HG03565 (cell line): ENCODE results near the gene SDF2L1.

Experiments
- ATAC-seq: cut with Tn5 transposase; IDR thresholded peaks from one replicate; pipeline ENCODE4 v1.9.1; 2021; ENCODE audit warnings: mild to moderate bottlenecking, moderate library complexity; ENCODE audit not compliant: unreplicated experiment

Gene SDF2L1

DNA sequence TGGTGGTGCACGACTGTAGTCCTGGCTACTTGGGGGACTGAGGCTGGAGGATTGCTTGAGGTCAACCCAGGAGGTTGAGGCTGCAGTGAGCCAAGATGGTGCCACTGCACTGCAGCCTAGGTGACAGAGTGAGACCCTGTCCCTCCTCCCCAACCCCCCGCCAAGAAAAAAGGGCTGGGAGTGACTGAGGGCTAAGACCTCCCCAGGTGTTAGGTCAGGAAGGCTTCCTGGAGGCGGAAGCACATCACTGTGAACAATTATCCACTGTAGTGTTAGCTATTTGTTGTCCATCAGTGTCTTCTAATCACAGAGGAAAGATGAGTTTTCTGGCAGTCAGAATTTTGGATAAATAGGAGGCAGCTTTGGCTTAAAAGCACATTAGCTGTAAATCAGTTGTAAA lies 21.1 kb upstream of the SDF2L1 start:
- ATAC-seq = no peak

DNA sequence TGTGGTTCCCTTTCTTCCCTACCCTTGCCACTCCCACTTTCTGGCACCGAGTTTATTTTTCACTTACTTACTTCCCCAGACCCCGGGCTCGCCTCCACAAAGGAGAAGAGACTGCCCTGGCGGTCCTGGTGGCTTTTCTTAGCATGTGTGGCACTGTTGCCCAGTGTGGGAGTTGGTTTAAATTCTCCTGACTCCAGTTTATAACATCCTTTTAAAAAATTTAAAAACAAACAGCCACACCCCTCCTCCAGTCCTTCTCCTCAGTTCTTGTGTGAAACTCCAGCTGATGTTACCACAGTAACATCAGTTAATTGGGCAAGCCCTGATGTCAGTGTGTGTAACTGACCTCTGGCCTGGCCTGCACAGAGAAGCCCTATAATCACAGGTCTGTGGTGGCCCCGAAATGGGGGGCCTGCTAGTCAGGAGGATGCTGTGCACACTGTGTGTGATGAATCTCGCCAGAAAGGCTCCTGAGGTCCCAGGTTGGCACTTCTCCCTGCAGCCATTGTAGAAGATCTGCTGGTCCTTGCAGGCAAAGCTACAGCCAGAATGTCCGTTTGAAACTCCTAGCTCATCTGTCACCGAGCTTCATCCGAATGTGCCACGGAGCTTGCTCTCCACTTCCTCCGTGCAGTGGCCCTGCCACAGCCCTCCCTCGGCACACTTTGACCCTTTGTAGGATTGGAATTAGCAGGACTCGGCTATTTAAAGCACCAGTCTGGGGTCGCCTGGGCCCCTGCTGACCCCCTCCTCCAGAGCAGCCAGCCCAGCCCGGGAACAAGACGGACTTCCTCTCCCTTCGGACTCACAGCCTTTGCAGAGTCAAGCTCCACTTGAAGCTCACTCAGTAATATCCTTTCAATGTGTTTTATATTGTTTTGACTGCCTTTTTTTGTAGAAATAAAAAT lies 19.8 kb upstream of the SDF2L1 start:
- ATAC-seq = no peak

DNA sequence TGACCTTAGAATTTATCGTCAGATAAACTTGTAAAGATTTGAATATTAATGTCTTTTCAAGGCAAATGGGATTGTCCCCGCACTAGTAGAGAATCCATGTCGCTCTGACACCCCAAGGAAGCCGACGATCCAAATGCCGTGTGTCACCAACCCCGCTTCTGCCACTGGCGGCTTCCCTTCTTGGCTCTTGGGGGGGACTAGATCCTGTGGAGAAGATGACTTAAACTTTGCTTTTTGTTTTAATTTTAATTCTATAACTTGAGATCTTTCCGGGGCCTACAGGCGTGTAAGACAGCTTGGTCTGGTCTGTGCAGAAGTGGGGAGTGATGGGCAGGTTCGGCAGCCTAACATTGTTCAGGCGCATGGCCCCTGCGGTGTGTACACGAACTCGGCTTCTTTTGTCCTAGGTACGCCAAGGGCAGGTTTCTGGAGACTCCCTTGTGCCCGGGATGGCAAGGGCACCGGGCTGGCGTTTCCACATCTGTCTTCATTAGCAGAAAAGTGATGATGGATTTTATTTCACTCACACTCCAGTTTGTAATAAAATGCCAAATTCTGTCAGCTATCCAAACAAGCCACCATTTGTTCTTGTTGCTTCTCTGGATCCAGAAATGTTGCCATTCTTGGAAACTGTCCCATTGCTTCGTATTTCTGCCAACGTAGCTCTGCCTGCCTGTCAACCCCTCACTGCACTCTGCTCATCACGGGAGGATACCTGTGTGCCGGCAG lies 19.0 kb upstream of the SDF2L1 start:
- no peak for ATAC-seq

DNA sequence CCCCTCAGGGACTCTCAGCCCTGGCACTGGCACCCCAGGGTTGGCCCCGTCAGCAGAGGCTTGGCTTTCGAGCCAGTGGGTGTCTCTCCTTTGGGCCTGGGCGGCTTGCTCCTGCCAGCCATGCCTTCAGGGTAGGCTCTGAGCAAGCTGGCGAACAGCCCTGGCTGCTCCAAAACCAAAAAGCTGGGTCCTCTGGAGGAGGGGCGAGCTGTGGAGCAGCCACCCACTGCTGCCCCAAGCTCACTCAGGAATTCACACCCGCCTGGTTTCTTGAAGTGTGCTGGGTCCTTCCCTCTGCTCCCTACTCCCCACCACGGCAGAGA lies 18.5 kb upstream of the SDF2L1 start:
- ATAC-seq = no peak

DNA sequence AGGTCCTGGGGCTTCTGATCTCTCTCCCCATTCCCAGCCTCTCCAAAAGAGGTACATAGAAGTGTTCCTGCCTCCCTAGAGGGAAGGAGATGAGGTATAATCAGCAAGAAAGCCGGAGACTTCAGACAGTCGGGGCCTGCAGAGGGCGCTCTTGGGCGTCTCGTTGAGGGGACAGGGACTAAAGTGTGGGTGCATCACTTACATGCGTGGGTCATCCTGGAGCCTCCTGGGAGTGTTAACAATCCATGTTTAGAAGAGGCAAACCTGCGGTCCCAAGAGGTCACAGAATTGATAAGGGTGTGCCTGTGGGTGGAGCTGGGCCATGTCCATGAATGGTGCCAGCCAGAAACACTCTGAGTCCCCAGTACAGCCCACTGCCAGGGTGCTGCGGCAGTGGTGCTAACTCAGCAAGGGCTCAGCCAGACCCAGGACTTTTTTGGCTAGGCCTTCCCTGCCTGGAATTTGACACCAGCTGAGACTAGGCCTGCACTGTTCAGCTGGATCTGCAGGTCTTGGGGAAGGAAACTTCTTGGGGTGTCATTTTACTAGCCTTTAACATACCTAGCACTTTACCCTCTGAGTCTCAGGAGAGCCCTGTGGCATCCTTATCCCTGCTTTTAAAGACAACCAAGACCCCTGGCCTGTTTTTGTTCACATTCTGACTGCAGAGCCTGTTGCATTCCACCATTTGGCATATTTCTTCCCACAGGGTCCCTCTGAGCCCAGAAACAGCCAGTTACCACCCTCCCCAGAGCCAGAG lies 17.8 kb upstream of the SDF2L1 start:
- no peak for ATAC-seq

DNA sequence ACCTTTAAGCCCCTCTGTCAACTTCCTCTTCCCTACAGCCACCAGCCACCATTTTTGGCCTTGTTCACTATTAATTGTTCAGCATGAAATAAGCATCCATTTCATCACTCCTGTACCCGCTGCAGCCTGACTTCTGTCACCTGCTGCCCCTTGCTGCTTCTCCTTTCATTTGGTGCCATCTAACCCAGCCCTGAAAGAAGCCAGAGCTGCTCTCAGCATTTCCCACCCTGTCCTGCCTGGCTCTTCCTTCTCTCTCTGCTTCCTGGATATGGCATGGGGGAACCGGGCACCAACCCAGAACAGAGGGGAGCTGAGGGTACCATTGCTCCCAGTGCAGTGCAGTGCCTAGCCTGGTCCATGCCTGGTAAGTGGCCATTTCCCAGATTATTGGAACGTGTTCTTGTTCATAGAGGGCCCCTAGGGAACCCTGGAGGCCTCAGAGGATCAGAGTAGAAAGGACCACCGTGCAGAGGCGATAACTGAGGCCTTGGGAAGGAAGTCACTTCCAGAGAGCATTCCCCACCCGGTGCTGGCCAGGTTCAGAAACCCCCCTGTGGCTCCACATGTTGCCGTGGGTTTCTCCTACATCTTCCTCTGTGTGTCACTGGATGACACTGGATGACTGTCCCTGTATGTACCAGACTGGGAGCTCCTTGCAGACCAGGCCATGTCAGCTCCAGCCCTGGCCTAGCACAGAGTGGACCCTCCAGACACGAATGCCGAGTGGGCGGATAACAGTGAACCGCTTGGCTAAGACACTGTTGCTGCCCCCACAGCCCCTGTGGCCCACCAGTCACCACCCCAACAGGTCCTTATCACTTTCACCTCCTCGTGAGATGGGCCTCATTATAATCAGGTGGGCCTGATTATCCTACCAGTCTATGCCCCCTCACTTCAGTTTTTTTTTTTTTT lies 17.0 kb upstream of the SDF2L1 start:
- ATAC-seq = no peak

DNA sequence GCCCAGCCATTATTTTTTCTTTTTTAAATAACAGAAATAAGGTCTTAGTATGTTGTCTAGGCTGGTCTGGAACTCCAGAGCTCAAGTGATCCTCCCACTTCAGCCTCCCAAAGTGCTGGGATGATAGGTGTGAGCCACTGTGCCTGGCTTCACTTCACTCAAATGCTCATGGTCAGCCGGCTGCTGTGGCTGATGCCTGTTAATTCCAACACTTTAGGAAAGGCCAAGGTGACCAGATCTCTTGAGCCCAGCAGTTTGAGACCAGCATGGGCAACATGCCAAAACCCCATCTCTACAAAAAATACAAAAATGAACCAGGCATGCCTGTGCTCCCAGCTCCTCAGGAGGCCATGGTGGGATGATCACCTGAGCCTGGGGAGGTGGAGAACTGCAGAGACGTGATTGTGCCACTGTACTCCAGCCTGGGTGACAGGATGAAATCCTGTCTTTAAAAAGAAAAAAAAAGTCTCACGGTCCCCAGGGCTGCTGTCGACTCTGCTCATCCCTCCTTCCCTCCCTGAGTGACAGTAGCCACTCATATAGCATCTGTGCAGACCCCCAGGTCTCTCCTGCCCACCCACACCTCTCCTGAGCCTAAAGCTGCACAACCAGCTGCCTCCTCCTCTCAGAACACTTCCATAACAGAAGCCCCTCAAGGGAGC lies 15.9 kb upstream of the SDF2L1 start:
- ATAC-seq = no peak

DNA sequence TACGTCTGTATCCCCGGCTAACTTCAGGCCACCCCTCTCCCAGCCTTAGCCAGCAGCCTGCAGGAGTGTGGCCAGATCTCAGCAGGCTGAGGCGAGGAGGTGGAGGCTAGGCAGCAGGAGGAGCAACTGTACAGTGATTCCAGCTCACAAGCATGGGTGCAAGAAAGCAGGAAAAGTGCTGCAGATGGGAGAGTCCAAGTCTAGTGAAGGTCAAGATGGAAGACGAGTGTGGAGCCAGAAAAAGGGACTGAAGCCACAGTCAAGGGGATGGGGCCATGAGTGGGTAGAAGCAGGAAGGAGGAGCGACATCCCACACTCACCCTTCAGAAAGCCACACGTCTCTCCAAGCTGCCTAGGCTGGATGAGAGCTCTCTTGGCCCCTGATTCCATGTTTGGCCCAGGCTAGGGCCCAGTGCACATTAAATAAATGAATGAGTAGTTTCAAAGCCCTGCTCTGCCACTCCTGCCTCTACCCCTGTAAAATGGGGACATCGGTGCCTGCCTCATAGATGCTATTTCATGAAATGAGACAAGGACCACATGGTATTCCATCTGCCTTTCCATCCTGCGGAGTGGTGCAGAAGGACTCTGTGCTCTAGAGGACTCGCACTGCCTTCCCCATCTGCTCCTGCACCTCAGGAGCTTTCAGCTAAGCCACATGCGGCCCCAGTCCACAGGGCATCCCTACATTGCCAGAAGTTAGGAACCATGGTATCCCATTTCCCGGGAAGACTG lies 15.2 kb upstream of the SDF2L1 start:
- ATAC-seq = no peak

DNA sequence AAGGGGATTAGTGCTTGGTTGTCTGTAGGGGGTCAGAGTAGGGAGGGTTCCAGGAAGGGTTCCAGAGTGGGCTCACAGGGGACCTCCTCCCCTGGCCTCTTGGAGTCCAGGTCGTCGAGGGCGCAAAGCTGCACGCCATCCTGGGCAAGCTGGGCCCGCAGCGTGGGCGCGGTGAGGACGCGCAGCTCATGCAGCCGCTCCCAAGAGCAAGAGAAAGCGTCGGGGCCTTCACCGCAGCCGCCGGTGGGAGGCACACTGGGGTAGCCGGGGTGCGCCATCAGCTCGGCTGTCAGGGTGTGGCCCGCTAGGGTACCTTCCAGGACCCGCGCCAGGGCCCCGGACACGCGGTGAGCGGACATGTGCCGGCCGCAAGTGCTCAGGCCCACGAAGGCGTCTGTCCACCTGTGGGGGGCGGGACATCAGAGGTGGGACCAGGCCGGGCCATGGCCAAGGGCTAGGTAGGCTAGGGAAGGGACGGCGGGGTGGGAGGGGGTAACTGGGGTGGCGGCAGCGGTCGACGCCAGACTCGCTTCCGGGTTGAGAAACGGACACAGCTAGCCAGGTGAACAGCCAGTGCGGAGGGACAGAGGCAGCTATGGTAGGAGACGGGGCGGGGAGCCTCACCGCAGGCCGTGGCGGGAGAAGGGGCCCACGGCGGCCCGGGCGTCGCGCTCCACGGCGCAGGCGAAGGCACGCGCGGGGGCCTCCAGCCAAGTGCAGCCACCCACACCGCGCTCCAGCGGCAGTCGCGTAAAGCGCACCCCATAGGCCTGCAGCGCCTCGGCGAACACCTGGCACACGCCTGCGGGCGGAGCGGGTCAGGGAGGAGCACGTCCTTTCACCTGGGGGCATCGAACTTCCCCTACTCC lies 13.5 kb upstream of the SDF2L1 start:
- peak; percentile 2 for ATAC-seq

DNA sequence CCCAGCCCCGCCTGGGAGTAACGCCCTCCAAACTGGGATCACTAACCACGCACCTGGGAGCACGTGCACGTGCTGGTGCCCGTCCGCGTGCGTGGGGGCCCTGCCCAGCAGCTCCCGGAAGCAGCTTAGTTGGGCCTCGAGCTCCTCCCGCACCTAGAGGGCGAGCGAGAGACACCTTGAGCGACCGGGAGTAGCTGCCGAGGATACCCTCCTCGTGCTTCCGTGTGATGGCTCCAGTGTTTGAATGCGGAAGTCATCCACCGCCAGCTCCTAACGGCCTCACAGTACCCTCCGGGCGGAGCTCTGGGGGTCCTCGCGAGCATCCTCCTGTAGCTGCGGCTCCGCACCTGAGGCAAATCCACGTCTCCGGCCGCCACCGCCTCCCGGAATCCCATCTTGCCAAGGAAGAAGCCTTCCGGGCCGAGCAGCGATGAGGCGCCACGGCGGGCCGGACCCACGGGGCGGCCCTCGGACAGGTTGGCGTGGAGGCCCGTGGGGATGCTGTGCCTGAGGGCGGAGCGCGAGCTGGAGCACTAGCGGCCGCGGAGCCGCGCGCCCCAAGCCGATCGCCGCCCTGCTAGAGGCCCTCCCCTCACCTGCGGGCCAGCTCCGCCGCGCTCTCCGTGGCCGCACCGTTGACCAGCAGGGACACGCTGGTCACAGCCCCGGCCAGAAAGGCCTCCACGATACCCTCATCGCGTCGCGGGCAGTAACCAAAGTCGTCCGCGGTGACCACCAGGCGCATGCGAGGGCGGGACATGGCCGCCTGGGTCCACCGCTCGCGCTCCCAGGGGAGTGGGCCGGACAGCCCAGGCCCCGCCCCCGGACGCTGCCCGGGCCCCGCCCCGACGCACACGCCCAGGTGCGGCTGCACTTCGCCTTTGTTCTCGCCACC lies 12.6 kb upstream of the SDF2L1 start, which contains the start of gene YDJC:
YDJC (minus strand) TSS at position 768 of the 895 bp plus-strand sequence; CDS start at position 760, 8 bp downstream.
- ATAC-seq = peak; percentile 72

DNA sequence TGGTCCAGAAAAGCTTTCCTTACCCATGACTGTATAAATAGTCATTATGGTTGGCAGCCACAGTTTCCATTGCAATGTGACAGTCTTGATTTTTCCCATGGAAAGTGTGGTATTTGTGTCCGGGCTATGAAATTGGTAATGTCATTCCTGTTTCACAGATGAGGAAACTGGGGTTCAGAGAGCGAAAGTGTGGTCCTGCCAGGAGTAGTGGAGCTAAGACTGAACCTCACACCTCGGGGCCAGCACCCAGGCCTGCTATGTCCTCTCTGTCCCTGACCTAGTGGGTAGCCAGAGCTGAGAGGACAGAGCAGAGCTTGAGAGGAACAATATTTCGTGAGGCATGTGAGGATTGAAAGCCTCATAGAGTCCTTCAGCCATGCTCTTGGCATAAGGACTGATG lies 11.1 kb upstream of the SDF2L1 start:
- ATAC-seq = no peak

DNA sequence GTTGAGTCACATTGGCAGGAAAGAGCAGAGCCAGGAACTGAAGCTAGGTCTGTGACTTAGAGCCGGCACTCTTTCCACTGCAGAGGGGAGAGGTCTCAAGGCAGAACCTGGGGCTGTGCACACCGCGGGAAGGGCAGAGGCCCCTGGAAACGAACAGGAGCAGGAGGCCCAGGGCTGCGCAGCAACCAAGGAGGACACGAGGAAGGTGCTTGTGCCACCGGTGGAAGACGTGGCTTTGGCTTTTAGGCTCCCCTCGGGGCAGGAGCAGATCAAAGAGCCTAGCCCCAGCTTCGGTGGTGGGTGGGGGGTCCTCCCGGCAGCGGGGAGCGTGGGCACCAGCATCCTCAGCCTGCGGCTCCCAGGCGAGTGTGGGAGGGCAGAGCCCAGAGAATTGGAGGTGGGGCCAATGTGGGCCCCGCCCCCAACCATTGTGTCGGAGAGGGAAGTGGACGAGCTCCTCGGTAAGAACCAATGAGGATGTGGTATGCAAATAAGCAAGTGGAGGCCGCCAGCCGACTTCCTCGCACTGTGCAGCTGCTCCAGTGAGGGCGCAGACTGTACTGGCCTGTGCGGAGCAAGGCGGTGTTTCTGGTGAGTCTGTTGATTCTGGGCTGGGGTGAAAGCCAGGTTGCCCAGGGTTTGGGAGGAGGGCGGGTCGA lies 9.7 kb upstream of the SDF2L1 start, which contains the start of gene CCDC116:
CCDC116 (plus strand) TSS at position 524 of the 659 bp plus-strand sequence. CDS start 422 bp downstream, outside the sequence.
- ATAC-seq = no peak

DNA sequence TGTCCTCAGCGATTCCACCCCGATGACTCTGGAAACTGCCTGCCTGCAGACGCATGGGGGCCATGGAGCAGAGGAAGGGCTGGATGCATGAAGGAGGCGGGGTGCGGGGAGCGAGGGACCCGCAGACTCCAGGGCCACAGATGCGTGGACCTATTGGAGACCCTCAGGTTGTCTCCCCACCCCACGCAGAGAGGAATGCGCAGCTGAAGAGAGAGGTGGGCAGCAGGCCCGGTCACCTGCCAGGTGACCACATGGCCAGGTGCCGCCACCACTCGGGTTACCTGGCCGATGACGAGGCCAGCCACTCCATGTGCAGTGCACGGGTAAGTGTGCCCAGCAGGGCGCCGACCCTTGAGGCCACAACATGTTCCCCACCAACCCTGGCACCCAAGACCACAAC lies 9.2 kb upstream of the SDF2L1 start:
- ATAC-seq = no peak

DNA sequence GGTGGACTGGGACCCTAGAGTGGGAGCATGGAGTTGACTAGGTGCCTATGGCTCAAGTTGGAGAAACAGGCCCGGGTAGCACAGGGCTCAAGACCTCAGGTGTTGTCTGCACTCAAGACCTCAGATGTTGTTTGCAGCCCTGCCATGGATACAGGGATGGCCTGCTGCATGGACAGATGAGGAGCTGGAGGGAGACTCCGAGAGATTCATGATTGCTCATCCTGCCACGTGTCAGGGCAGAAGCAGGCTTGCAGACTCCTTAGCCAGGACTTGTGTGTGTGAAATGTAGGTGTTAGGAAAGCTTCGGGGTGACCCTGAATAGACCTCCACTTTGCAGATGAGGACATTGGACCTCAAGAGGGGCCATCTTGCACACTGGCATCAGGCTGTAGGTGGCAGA lies 8.6 kb upstream of the SDF2L1 start:
- ATAC-seq = no peak

DNA sequence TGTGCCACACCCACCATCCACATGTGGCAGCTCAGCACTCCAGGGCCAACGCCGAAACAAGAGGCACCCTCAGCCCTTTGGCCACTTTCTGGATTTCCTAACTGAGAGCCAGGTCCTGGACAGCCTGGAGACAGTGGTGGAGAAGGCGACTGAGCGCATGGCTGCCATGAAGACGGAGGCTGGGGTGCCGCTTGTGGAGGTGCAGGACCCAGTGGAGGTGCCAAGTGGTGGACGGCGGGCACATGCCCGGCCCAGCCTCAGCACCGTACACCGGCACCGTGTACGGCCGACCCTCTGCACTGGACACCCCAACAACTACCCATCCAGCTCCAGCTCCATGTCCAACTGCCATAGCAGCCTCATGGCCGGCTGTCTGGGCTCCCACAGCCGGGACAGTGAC lies 8.0 kb upstream of the SDF2L1 start:
- ATAC-seq = no peak

DNA sequence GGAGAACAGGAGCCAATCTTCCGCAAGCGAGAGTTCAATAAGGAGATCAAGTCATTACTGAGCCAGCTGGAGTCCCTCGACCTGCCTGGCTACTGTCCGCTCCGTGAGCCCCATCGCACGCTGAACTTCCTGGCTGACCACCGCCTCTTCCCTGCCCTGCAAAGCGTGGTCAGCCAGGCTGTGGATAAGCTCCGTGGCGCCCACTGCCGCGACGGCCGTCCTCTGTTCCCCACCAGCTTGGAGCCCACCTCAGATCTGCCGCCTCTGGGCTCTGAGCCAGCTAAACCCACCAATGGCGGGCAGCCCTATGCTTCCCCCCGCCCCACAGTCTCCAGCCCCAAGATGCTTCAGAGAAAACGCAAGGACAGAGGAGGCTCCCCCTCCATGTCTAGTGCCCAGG lies 7.3 kb upstream of the SDF2L1 start:
- ATAC-seq = no peak
